Gastroesophageal sphincter (tissue), 4 donors: ENCODE measurements around the gene MRPL14. TPM values are rescaled to one million over a fixed set of nuclear protein-coding genes. Genes with fewer than 3 reads are reported as not detected.

Source experiments
- ATAC-seq: fragments of 150-250 bp; one replicate; pipeline ENCODE4 v1.9.1; 2016; ENCODE audit warnings: mild to moderate bottlenecking, moderate library complexity
- H3K27ac ChIP-seq, 4 donors: fragments of 200-600 bp; sonication (generic) in 3 of 4; 1 replicate in 3 of 4; 2 replicates in 1 of 4; pipeline ENCODE4 v1.5.1; 2016 to 2019
- H3K27me3 ChIP-seq: fragments of 200-600 bp; sonication (generic); one replicate; pipeline ENCODE4 v1.5.1; 2019
- H3K36me3 ChIP-seq, 2 donors: fragments of 200-600 bp; sonication (generic); one replicate each; pipeline ENCODE4 v1.5.1; 2019; ENCODE audit warnings: control low read depth in 1 of 2
- H3K4me1 ChIP-seq, 3 donors: fragments of 200-600 bp; sonication (generic); 1 replicate in 2 of 3; 2 replicates in 1 of 3; pipeline ENCODE4 v1.5.1; 2016 to 2019; ENCODE audit warnings: control low read depth in 2 of 3
- H3K4me3 ChIP-seq, 2 donors: fragments of 200-600 bp; sonication (generic); one replicate each; pipeline ENCODE4 v1.5.1; 2019; ENCODE audit warnings: mild to moderate bottlenecking in 1 of 2, moderate library complexity in 1 of 2
- H3K9me3 ChIP-seq, 3 donors: fragments of 200-600 bp; sonication (generic); one replicate each; pipeline ENCODE4 v1.5.1; 2017 to 2019; ENCODE audit warnings: control low read depth in 2 of 3
- EP300 ChIP-seq: sonication (generic); formaldehyde crosslinking; IDR thresholded peaks from one replicate; pipeline ENCODE4 v1.6.1; 2017; ENCODE audit warnings: antibody characterized with exemption, mild to moderate bottlenecking
- POLR2A ChIP-seq, 2 donors: fragments of 450-650 bp; IDR thresholded peaks; one replicate each; pipeline ENCODE4 v1.6.1; 2017; ENCODE audit warnings: antibody characterized with exemption in 2 of 2, mild to moderate bottlenecking in 2 of 2, moderate library complexity in 1 of 2
- POLR2AphosphoS5 ChIP-seq: sonication (generic); formaldehyde crosslinking; IDR thresholded peaks from one replicate; pipeline ENCODE4 v1.6.1; 2017; ENCODE audit warnings: antibody characterized with exemption
- WGBS, 2 donors: methylation state at CpG; one replicate each; pipeline ENCODE4 v1.1.5; 2018; ENCODE audit warnings: low coverage in 1 of 2; 5-methylcytosine and 5-hydroxymethylcytosine counted together
- total RNA-seq, 4 donors: library from RNA; depleted of rRNA; stranded (reverse); fragments of >200 nt; gene quantifications; one replicate each; pipeline ENCODE4 v1.1.0, GENCODE V29; 2016
- TF ChIP-seq, protein P1 (sequence below), 4 experiments: fragments of 200-600 bp in 2 of 4; fragments of 450-650 bp in 2 of 4; sonication (generic) in 1 of 4; IDR thresholded peaks; one replicate each; pipeline ENCODE4 v1.5.1; 2017 to 2019; ENCODE audit warnings: antibody characterized with exemption in 4 of 4, mild to moderate bottlenecking in 2 of 4, moderate library complexity in 2 of 4

MRPL14 gene
- total RNA-seq, 4 donors from 2014 or later = 31.6 to 40.5 (median 35.8) TPM

DNA sequence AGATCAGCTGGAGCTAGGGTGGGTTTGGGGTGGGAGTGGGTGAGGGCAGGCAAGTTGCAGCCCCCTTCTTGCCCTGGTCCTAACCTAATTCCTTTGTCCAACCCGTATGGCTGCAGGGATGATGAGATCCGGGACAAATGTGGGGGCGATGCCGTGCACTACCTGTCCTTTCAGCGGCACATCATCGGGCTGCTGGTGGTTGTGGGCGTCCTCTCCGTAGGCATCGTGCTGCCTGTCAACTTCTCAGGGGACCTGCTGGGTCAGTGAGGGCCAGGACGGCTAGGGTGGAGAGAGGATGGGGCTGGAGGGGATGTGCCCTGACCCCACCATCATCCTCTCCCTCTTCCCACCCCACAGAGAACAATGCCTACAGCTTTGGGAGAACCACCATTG lies 12.1 kb upstream of the MRPL14 start:
- no peaks in the 10 kb centered on the region for H3K9me3 ChIP-seq
- H3K4me3 ChIP-seq = no peak overlapping the region
- H3K27me3 ChIP-seq = no peaks in the 10 kb centered on the region
- H3K4me1 ChIP-seq = no peaks in the 10 kb centered on the region
- no peak for ATAC-seq
- no peak overlapping the region for H3K27ac ChIP-seq
- TF ChIP-seq POLR2A (IDR thresholded peaks at IDR 0.05) = no peak
- TF ChIP-seq, protein P1, sequence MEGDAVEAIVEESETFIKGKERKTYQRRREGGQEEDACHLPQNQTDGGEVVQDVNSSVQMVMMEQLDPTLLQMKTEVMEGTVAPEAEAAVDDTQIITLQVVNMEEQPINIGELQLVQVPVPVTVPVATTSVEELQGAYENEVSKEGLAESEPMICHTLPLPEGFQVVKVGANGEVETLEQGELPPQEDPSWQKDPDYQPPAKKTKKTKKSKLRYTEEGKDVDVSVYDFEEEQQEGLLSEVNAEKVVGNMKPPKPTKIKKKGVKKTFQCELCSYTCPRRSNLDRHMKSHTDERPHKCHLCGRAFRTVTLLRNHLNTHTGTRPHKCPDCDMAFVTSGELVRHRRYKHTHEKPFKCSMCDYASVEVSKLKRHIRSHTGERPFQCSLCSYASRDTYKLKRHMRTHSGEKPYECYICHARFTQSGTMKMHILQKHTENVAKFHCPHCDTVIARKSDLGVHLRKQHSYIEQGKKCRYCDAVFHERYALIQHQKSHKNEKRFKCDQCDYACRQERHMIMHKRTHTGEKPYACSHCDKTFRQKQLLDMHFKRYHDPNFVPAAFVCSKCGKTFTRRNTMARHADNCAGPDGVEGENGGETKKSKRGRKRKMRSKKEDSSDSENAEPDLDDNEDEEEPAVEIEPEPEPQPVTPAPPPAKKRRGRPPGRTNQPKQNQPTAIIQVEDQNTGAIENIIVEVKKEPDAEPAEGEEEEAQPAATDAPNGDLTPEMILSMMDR (IDR thresholded peaks at IDR 0.05) = no peak
- no peak for TF ChIP-seq POLR2AphosphoS5
- H3K36me3 ChIP-seq = peaks cover 0 to 99% of the 10 kb centered on the region in 2 donors
- WGBS, 2 donors = 67% methylated on average over 1 of the region's 10 CpGs; no CpG with 5 or more reads in 1 of the 2 donors

DNA sequence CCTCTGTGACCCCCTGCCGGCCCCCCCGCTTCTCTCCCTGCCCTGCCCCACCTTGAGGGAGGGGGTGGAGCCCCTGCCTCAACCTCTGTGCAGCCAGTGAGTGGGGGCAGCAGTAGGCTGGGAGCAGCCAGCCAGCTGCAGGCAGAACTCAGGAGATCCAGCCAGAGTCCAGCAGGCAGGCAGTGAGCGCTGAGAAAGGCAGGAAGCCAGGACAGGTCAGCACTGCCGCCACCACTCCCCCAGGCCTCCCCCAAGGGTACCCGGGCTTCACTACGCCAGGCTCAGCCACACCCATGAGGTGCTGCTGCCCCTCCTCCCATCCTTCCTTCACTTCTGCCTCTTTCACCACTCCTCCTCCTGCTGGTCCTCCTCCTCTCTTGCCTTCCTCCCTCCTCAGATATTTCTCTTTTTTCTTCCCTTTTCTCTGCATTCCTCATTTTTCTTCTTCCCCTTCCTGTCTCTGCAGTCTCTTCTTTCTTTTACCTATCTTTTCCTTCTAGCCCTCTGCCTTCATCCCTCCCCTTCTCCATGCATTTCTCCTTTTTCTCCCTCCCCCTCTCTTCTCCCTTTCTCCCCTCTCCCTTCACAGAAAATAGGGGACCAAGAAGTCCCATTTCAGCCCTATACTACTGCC lies 11.6 kb upstream of the MRPL14 start:
- 53 to 70% methylated on average over 2 to 3 of the region's 6 CpGs for WGBS, 2 donors
- H3K9me3 ChIP-seq = no peaks in the 10 kb centered on the region

DNA sequence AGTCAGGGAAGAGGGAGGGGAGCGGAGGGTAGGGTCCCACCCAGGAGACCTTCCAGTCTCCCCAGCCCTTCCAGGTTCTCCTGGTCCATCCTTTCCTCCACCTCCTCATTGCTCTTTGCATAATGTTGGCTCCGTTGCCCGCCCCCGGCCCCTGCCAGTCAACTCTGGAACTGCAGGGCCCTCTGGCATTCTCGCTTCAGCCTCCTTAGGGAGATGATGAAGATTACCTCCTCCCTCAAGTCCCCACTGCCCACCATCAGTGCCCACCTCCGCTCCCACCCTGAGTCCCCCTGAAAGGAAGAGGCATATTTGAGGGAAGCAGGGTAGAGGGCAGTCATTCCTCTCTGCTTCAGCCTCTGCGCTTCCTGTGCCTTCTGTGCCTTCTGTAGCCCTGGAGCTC lies 8.6 kb upstream of the MRPL14 start:
- no peak for ATAC-seq
- Histone ChIP-seq H3K36me3 (peaks cover 0 to 66% of the 10 kb centered on the region in 2 donors), H3K4me1 (peaks cover 0 to 24% (median 11%) of the 10 kb centered on the region in 3 donors), H3K27ac (no peak overlapping the region), H3K9me3 (no peaks in the 10 kb centered on the region), H3K27me3 (no peaks in the 10 kb centered on the region), H3K4me3 (no peak overlapping the region)
- whole genome bisulfite sequencing, 2 donors = 90% methylated on average over 5 of the region's 7 CpGs; no CpG with 5 or more reads in 1 of the 2 donors
- TF ChIP-seq, protein P1 (IDR thresholded peaks at IDR 0.05) = no peak
- TF ChIP-seq POLR2AphosphoS5 (no peak), POLR2A (IDR thresholded peaks at IDR 0.05) (no peak), EP300 (no peak)

More for the DNA sequence above, 11.6 kb upstream of the MRPL14 start:
- Histone ChIP-seq H3K4me3 (no peak overlapping the region), H3K27me3 (no peaks in the 10 kb centered on the region), H3K4me1 (peaks cover 0 to 3% (median under 1%) of the 10 kb centered on the region in 3 donors), H3K27ac (no peak overlapping the region), H3K36me3 (peaks cover 0 to 94% of the 10 kb centered on the region in 2 donors)
- TF ChIP-seq, protein P1 (IDR thresholded peaks at IDR 0.05) = no peak
- TF ChIP-seq EP300 (no peak), POLR2A (IDR thresholded peaks at IDR 0.05) (no peak)
- no peak for ATAC-seq

DNA sequence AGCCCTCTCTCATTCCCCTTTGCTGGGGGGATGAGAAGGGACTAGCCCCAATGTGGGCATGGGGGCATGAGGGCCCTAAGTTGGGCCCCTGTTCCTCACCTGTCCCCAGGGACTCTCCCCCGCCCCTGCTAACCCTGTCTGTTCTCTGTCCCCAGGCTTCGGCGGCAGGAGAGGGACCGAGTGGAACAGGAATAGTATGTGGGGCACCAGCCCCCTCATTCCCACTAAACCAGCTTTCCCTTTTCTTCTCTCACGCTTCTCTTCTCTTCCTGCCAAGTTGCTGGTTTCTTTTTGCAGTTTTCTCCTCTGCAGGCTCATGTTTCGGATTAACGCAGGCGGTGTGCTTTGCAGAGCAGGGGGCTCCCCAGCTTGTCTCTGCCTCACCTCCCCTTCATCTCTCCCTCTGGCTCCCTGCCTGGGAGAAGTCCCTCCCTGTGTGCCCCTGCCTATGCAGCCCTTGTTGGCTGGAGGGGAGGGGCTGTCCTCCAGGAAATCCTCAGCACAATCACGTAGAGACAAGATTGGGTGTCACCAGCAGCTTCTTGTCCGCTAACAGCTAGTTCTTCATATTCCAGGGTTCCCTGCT lies 8.0 kb upstream of the MRPL14 start:
- 81 to 84% methylated on average over 3 to 8 of the region's 10 CpGs for WGBS, 2 donors
- H3K9me3 ChIP-seq = no peaks in the 10 kb centered on the region
- ATAC-seq = no peak
- peaks cover 0 to 24% (median 11%) of the 10 kb centered on the region in 3 donors for H3K4me1 ChIP-seq
- no peak overlapping the region for H3K27ac ChIP-seq
- no peaks in the 10 kb centered on the region for H3K27me3 ChIP-seq
- H3K36me3 ChIP-seq = peaks cover 0 to 60% of the 10 kb centered on the region in 2 donors
- TF ChIP-seq POLR2A (IDR thresholded peaks at IDR 0.05) (no peak), POLR2AphosphoS5 (no peak), EP300 (no peak)
- TF ChIP-seq, protein P1 (IDR thresholded peaks at IDR 0.05) = no peak
- no peak overlapping the region for H3K4me3 ChIP-seq
